Stimulated activated CD4-positive, alpha-beta T cell treated with anti-CD3 and anti-CD28 coated beads, Interleukin-1b, Interleukin-23, amount 100 ng/mL, for 48 hours (primary cell): ENCODE results near the gene PITPNM1.

Experiments
- DNase-seq: peaks from one replicate; pipeline ENCODE4 v3.0.0-alpha.2; 2020

PITPNM1 gene

GRCh38 chr11:67502328-67502979, 2.7 kb downstream of the PITPNM1 start:
- no peak for DNase-seq

GRCh38 chr11:67501854-67502253, 3.3 kb downstream of the PITPNM1 start:
- no peak for DNase-seq

- DNase-seq = no peak
These were observed 4.1 kb downstream of the PITPNM1 start for GRCh38 chr11:67500831-67501715.

GRCh38 chr11:67500484-67500821, 4.7 kb downstream of the PITPNM1 start:
- no peak for DNase-seq

GRCh38 chr11:67499808-67500483, 5.2 kb downstream of the PITPNM1 start:
- DNase-seq = no peak

GRCh38 chr11:67498544-67498972, 6.6 kb downstream of the PITPNM1 start:
- no peak for DNase-seq

- DNase-seq = no peak
These were observed 7.4 kb downstream of the PITPNM1 start for GRCh38 chr11:67497656-67498291.

- no peak for DNase-seq
These were observed 9.1 kb downstream of the PITPNM1 start for GRCh38 chr11:67496113-67496512.

GRCh38 chr11:67495234-67496005, 9.7 kb downstream of the PITPNM1 start:
- no peak for DNase-seq

GRCh38 chr11:67494371-67495233, 10.6 kb downstream of the PITPNM1 start:
- no peak for DNase-seq

GRCh38 chr11:67493548-67494370, 11.4 kb downstream of the PITPNM1 start:
- no peak for DNase-seq

GRCh38 chr11:67492801-67493547, 12.2 kb downstream of the PITPNM1 start:
- DNase-seq = no peak

- no peak for DNase-seq
These were observed 13.0 kb downstream of the PITPNM1 start for GRCh38 chr11:67492069-67492727.

- no peak for DNase-seq
These were observed 13.7 kb downstream of the PITPNM1 start for GRCh38 chr11:67491276-67492068.

- no peak for DNase-seq
These were observed 14.5 kb downstream of the PITPNM1 start for GRCh38 chr11:67490727-67491065.

GRCh38 chr11:67489885-67490726, 15.1 kb downstream of the PITPNM1 start:
- no peak for DNase-seq

GRCh38 chr11:67489203-67489884, 15.8 kb downstream of the PITPNM1 start:
- no peak for DNase-seq
